HG03442 (cell line): Measurements from ENCODE around the gene EIF4E2.

ENCODE experiments used
- ATAC-seq: cut with Tn5 transposase; IDR thresholded peaks from one replicate; pipeline ENCODE4 v1.9.1; 2021; ENCODE audit warnings: mild to moderate bottlenecking, moderate library complexity; ENCODE audit not compliant: unreplicated experiment

EIF4E2 gene

GRCh38 chr2:232588680-232589585 lies 38.4 kb downstream of the EIF4E2 start:
- ATAC-seq, result no peak

- no peak for ATAC-seq
Measured at GRCh38 chr2:232592772-232593395, 42.4 kb downstream of the EIF4E2 start.

- ATAC-seq, result no peak
Measured at GRCh38 chr2:232593982-232594381, 43.5 kb downstream of the EIF4E2 start.

- ATAC-seq, result no peak
Measured at GRCh38 chr2:232597362-232598079, 47.0 kb downstream of the EIF4E2 start.

GRCh38 chr2:232598293-232598692 lies 47.8 kb downstream of the EIF4E2 start:
- ATAC-seq, result no peak

- no peak for ATAC-seq
Measured at GRCh38 chr2:232600053-232600773, 49.7 kb downstream of the EIF4E2 start.

GRCh38 chr2:232603283-232603682 lies 52.8 kb downstream of the EIF4E2 start:
- ATAC-seq, result no peak

DNA sequence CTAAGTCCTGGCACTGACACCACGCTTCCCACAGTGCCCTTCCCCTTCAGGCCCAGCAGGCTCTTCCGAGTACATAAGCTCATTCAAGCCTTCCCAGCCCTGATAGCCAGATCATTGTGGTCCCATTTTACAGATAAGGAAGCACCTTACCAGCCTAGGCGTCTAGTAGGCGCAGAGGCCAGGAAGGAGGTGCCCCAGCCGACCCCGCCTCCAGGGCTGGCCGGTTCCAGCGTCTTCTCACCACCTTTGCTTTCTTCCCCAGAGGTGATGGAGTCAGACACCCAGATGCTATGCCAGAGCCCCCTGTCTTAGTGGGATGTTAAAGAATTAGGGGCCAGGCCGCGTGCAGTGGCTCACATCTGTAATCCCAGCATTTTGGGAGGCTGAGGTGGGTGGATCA lies 54.0 kb downstream of the EIF4E2 start:
- ATAC-seq, result no peak

- ATAC-seq, result no peak
Measured at GRCh38 chr2:232607011-232607410, 56.5 kb downstream of the EIF4E2 start.

GRCh38 chr2:232609607-232610006 lies 59.1 kb downstream of the EIF4E2 start:
- ATAC-seq, result no peak

- ATAC-seq, result no peak
Measured at GRCh38 chr2:232610081-232610480, 59.6 kb downstream of the EIF4E2 start.

DNA sequence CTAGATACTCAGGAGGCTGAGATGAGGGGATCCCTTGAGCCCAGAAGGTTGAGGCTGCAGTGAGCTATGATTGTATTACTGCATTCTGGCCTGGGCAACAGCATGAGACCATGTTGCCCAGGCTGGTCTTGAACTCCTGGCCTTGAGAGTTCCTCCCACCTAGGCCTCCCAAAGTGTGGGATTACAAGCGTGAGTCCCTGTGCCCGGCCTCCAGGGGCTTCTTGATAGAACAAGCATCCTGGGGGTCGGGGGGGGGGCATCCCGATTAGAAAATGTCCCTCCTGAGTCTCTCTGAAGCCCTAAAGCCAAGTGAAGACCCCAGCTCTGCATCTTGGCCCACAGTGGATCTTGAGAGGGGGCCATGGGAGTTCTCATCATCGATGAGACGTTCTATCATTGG lies 60.6 kb downstream of the EIF4E2 start:
- no peak for ATAC-seq

- ATAC-seq, result no peak
Measured at GRCh38 chr2:232611559-232612218, 61.2 kb downstream of the EIF4E2 start.

GRCh38 chr2:232613538-232614134 lies 63.1 kb downstream of the EIF4E2 start:
- no peak for ATAC-seq

DNA sequence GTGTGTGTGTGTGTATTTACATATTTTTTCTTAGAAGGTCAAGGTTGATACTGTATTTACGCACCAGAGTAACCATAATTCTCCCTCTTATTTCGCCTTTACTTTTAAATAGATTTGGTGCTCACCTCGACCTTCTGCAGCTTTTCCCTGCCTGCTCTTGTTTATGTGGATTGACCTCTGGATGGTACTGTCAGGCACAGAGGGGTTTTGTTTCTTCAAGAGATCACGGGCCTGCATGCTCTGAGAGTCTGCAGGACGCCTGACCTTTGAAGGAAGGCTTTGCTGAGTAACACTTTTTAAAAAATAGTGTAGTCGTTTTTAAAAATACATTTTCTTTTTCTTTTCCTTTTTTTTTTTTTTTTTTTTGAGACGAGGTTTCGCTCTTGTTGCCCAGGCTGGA lies 64.8 kb downstream of the EIF4E2 start:
- ATAC-seq, result no peak
